Osteoblast (primary cell): ENCODE measurements around the gene TOMM7. TPM values are rescaled to one million over a fixed set of nuclear protein-coding genes. Genes with fewer than 3 reads are reported as not detected.
A peak's percentile ranks its signal among the peaks of the same experiment; 100 is the strongest.

ENCODE experiments used
- DNase-seq: peaks from one replicate; pipeline ENCODE4 v3.0.0; 2011; ENCODE audit warnings: low spot score, mixed read lengths; ENCODE audit not compliant: insufficient read length; ENCODE audit errors: missing footprints
- H2AFZ ChIP-seq: 2 replicates; pipeline ENCODE4 v1.6.0; 2011; ENCODE audit warnings: mild to moderate bottlenecking, low read length
- H3K27ac ChIP-seq: 2 replicates; pipeline ENCODE4 v1.5.1; 2011; ENCODE audit warnings: mild to moderate bottlenecking, low read depth, low read length, moderate library complexity
- H3K27me3 ChIP-seq: 2 replicates; pipeline ENCODE4 v1.6.0; 2012; ENCODE audit warnings: mild to moderate bottlenecking, control low read depth, inconsistent platforms, low read length, moderate library complexity; ENCODE audit not compliant: insufficient read depth
- H3K36me3 ChIP-seq: 2 replicates; pipeline ENCODE4 v1.5.1; 2011; ENCODE audit warnings: mild to moderate bottlenecking, low read length, control low read depth, moderate library complexity; ENCODE audit not compliant: insufficient read depth
- H3K4me1 ChIP-seq: 2 replicates; pipeline ENCODE4 v1.5.1; 2011; ENCODE audit warnings: mild to moderate bottlenecking, low read length, control low read depth, moderate library complexity; ENCODE audit not compliant: insufficient read depth
- H3K4me2 ChIP-seq: 2 replicates; pipeline ENCODE4 v1.6.0; 2011; ENCODE audit warnings: mild to moderate bottlenecking, low read length; ENCODE audit not compliant: insufficient read depth
- H3K4me3 ChIP-seq: fragments of 200-600 bp; sonication (generic); 3 replicates; pipeline ENCODE4 v1.5.1; 2012; ENCODE audit warnings: mild to moderate bottlenecking, low read length, inconsistent platforms; ENCODE audit not compliant: insufficient read depth
- H3K79me2 ChIP-seq: 2 replicates; pipeline ENCODE4 v1.6.0; 2012; ENCODE audit warnings: mild to moderate bottlenecking, low read length, control low read depth, inconsistent platforms; ENCODE audit not compliant: insufficient read depth
- H3K9me3 ChIP-seq: 2 replicates; pipeline ENCODE4 v1.5.1; 2011; ENCODE audit warnings: low read depth, low read length, control low read depth
- H4K20me1 ChIP-seq: 2 replicates; pipeline ENCODE4 v1.6.0; 2012; ENCODE audit warnings: mild to moderate bottlenecking, low read length, control low read depth; ENCODE audit not compliant: insufficient read depth
- CTCF ChIP-seq: IDR thresholded peaks from 2 replicates; pipeline ENCODE4 v1.5.1; 2011; ENCODE audit warnings: mild to moderate bottlenecking, low read depth, low read length, moderate library complexity; ENCODE audit errors: extremely low read depth
- total RNA-seq: library from RNA; depleted of rRNA; stranded (reverse); fragments of >200 nt; gene quantifications from 2 replicates; pipeline ENCODE4 v1.2.3, GENCODE V29; 2012

The TOMM7 gene
- total RNA-seq, 1 donor = 144 TPM

- Histone ChIP-seq H3K4me3 (no peak overlapping the region), H3K27me3 (no peaks in the 10 kb centered on the region), H3K79me2 (no peaks in the 10 kb centered on the region), H3K4me2 (no peak overlapping the region), H3K9me3 (no peaks in the 10 kb centered on the region), H4K20me1 (no peaks in the 10 kb centered on the region), H3K27ac (no peak overlapping the region), H3K36me3 (no peaks in the 10 kb centered on the region), H2AFZ (no peak overlapping the region), H3K4me1 (peaks cover 26% of the 10 kb centered on the region)
- no peak for TF ChIP-seq CTCF
- no peak for DNase-seq
These were observed 45.7 kb downstream of the TOMM7 start for GRCh38 chr7:22776964-22777363.

- no peak overlapping the region for H3K4me2 ChIP-seq
- no peaks in the 10 kb centered on the region for H3K79me2 ChIP-seq
- H3K4me3 ChIP-seq = no peak overlapping the region
- H3K36me3 ChIP-seq = no peaks in the 10 kb centered on the region
- DNase-seq = no peak
- H3K9me3 ChIP-seq = no peaks in the 10 kb centered on the region
- no peak overlapping the region for H3K27ac ChIP-seq
- no peaks in the 10 kb centered on the region for H4K20me1 ChIP-seq
- TF ChIP-seq CTCF = no peak
- H3K27me3 ChIP-seq = no peaks in the 10 kb centered on the region
- no peak overlapping the region for H2AFZ ChIP-seq
- H3K4me1 ChIP-seq = no peaks in the 10 kb centered on the region
These were observed 49.8 kb downstream of the TOMM7 start for GRCh38 chr7:22772885-22773284.

GRCh38 chr7:22771872-22772228 is 50.8 kb downstream of the TOMM7 start:
- Histone ChIP-seq H3K9me3 (no peaks in the 10 kb centered on the region), H3K4me3 (no peak overlapping the region), H3K4me1 (no peaks in the 10 kb centered on the region), H3K79me2 (no peaks in the 10 kb centered on the region), H4K20me1 (no peaks in the 10 kb centered on the region), H3K4me2 (no peak overlapping the region), H2AFZ (peak overlapping the region; percentile 44), H3K36me3 (no peaks in the 10 kb centered on the region), H3K27ac (no peak overlapping the region), H3K27me3 (no peaks in the 10 kb centered on the region)
- TF ChIP-seq CTCF = no peak
- no peak for DNase-seq

GRCh38 chr7:22771194-22771871 is 51.3 kb downstream of the TOMM7 start:
- Histone ChIP-seq H3K27me3 (no peaks in the 10 kb centered on the region), H3K4me3 (no peak overlapping the region), H3K36me3 (no peaks in the 10 kb centered on the region), H3K4me1 (no peaks in the 10 kb centered on the region), H2AFZ (peak overlapping the region; percentile 44), H3K27ac (no peak overlapping the region), H3K79me2 (no peaks in the 10 kb centered on the region), H3K9me3 (no peaks in the 10 kb centered on the region), H3K4me2 (no peak overlapping the region), H4K20me1 (no peaks in the 10 kb centered on the region)
- TF ChIP-seq CTCF = no peak
- DNase-seq = no peak
